Epithelial cell of prostate (primary cell): Measurements from ENCODE around the gene OR4F15.

ENCODE experiments used
- DNase-seq: peaks from one replicate; pipeline ENCODE4 v3.0.0-alpha.2; 2011; ENCODE audit warnings: low read depth, low spot score
- H3K27ac ChIP-seq: fragments of 450-650 bp; 2 replicates; pipeline ENCODE4 v1.5.1; 2017; ENCODE audit warnings: mild to moderate bottlenecking

OR4F15 gene

GRCh38 chr15:101803209-101803608, 8.8 kb upstream of the OR4F15 start, which contains the start of gene OR4F6:
Gene OR4F6 (plus strand): TSS chr15:101803509. CDS start chr15:101805720, 2,211 bp downstream.
- DNase-seq = no peak
- no peak within 1 kb of the TSS for H3K27ac ChIP-seq

- no peak for DNase-seq
These were observed 8.3 kb upstream of the OR4F15 start for GRCh38 chr15:101803676-101804075.

GRCh38 chr15:101804375-101804774, 7.6 kb upstream of the OR4F15 start:
- no peak for DNase-seq
- H3K27ac ChIP-seq = no peak overlapping the region

More at GRCh38 chr15:101803676-101804075, 8.3 kb upstream of the OR4F15 start:
- H3K27ac ChIP-seq = no peak overlapping the region

GRCh38 chr15:101804941-101805340, 7.1 kb upstream of the OR4F15 start:
- DNase-seq = no peak
- H3K27ac ChIP-seq = no peak overlapping the region

GRCh38 chr15:101805605-101806345, 6.2 kb upstream of the OR4F15 start:
- H3K27ac ChIP-seq = no peak overlapping the region
- DNase-seq = no peak

- no peak overlapping the region for H3K27ac ChIP-seq
- no peak for DNase-seq
These were observed 4.6 kb upstream of the OR4F15 start for GRCh38 chr15:101807345-101807945.

- DNase-seq = no peak
These were observed 3.8 kb upstream of the OR4F15 start for GRCh38 chr15:101808201-101808600.

GRCh38 chr15:101810456-101810855, 1.5 kb upstream of the OR4F15 start:
- DNase-seq = no peak
- H3K27ac ChIP-seq = no peak overlapping the region

More at GRCh38 chr15:101808201-101808600, 3.8 kb upstream of the OR4F15 start:
- no peak overlapping the region for H3K27ac ChIP-seq

GRCh38 chr15:101810876-101811275, 1.1 kb upstream of the OR4F15 start:
- no peak overlapping the region for H3K27ac ChIP-seq
- no peak for DNase-seq

- no peak for DNase-seq
- H3K27ac ChIP-seq = no peak overlapping the region
These were observed 2.0 kb downstream of the OR4F15 start for GRCh38 chr15:101813803-101814534.

- no peak for DNase-seq
- no peak overlapping the region for H3K27ac ChIP-seq
These were observed 8.8 kb downstream of the OR4F15 start for GRCh38 chr15:101820781-101821180.

- no peak overlapping the region for H3K27ac ChIP-seq
- DNase-seq = no peak
These were observed 15.3 kb downstream of the OR4F15 start for GRCh38 chr15:101827257-101827656.

- H3K27ac ChIP-seq = no peak overlapping the region
- no peak for DNase-seq
These were observed 16.8 kb downstream of the OR4F15 start for GRCh38 chr15:101828774-101829173.

GRCh38 chr15:101841656-101842055, 29.7 kb downstream of the OR4F15 start:
- H3K27ac ChIP-seq = no peak overlapping the region
- DNase-seq = no peak

- no peak for DNase-seq
- no peak overlapping the region for H3K27ac ChIP-seq
These were observed 32.9 kb downstream of the OR4F15 start for GRCh38 chr15:101844916-101845315.

GRCh38 chr15:101852356-101852755, 40.4 kb downstream of the OR4F15 start:
- no peak overlapping the region for H3K27ac ChIP-seq
- DNase-seq = no peak
